ENCODE results near the gene ITGA2.

Gene ITGA2

GRCh38 chr5:53017794-53018391, 28.7 kb downstream of the ITGA2 start:
- no peak for DNase-seq (ENCODE audit: low read depth)

GRCh38 chr5:53019320-53019719, 30.2 kb downstream of the ITGA2 start:
- peak; percentile 40 for DNase-seq (ENCODE audit: low read depth)

GRCh38 chr5:53022930-53023511, 33.9 kb downstream of the ITGA2 start:
- no peak for DNase-seq (ENCODE audit: low read depth)

- no peak for DNase-seq (ENCODE audit: low read depth)
Measured at GRCh38 chr5:53023969-53024368, 34.8 kb downstream of the ITGA2 start.

GRCh38 chr5:53024535-53024934, 35.4 kb downstream of the ITGA2 start:
- DNase-seq (ENCODE audit: low read depth): no peak

GRCh38 chr5:53025487-53025886, 36.3 kb downstream of the ITGA2 start:
- no peak for DNase-seq (ENCODE audit: low read depth)

- no peak for DNase-seq (ENCODE audit: low read depth)
Measured at GRCh38 chr5:53027913-53028312, 38.8 kb downstream of the ITGA2 start.

GRCh38 chr5:53029608-53030007, 40.5 kb downstream of the ITGA2 start:
- DNase-seq (ENCODE audit: low read depth): no peak

- no peak for DNase-seq (ENCODE audit: low read depth)
Measured at GRCh38 chr5:53030893-53031292, 41.7 kb downstream of the ITGA2 start.

- DNase-seq (ENCODE audit: low read depth): no peak
Measured at GRCh38 chr5:53031695-53032096, 42.5 kb downstream of the ITGA2 start.

GRCh38 chr5:53032188-53032587, 43.0 kb downstream of the ITGA2 start:
- DNase-seq (ENCODE audit: low read depth): no peak

- no peak for DNase-seq (ENCODE audit: low read depth)
Measured at GRCh38 chr5:53034832-53035231, 45.7 kb downstream of the ITGA2 start.

GRCh38 chr5:53035868-53036381, 46.8 kb downstream of the ITGA2 start:
- DNase-seq (ENCODE audit: low read depth): no peak

- DNase-seq (ENCODE audit: low read depth): no peak
Measured at GRCh38 chr5:53037141-53037859, 48.1 kb downstream of the ITGA2 start.

GRCh38 chr5:53038196-53038847, 49.2 kb downstream of the ITGA2 start:
- DNase-seq (ENCODE audit: low read depth): no peak

GRCh38 chr5:53039855-53040254, 50.7 kb downstream of the ITGA2 start:
- no peak for DNase-seq (ENCODE audit: low read depth)

GRCh38 chr5:53041071-53041692, 52.0 kb downstream of the ITGA2 start:
- DNase-seq (ENCODE audit: low read depth): no peak

- no peak for DNase-seq (ENCODE audit: low read depth)
Measured at GRCh38 chr5:53041740-53042139, 52.6 kb downstream of the ITGA2 start.

GRCh38 chr5:53045263-53045662, 56.1 kb downstream of the ITGA2 start:
- DNase-seq (ENCODE audit: low read depth): no peak

- DNase-seq (ENCODE audit: low read depth): no peak
Measured at GRCh38 chr5:53048248-53048647, 59.1 kb downstream of the ITGA2 start.

GRCh38 chr5:53052499-53052898, 63.3 kb downstream of the ITGA2 start:
- DNase-seq (ENCODE audit: low read depth): no peak

- DNase-seq (ENCODE audit: low read depth): no peak
Measured at GRCh38 chr5:53053364-53053763, 64.2 kb downstream of the ITGA2 start.
